Sigmoid colon (tissue), 3 donors: Measurements from ENCODE around the gene RIMS1.

ENCODE experiments used
- CTCF ChIP-seq, 4 experiments: fragments of 450-650 bp in 3 of 4; fragments of 200-600 bp in 1 of 4; IDR thresholded peaks; one replicate each; pipeline ENCODE4 v1.5.1; 2016 to 2019; ENCODE audit warnings: antibody characterized with exemption in 4 of 4, mild to moderate bottlenecking in 3 of 4, moderate library complexity in 2 of 4
- POLR2A ChIP-seq, 2 donors: fragments of 450-650 bp; IDR thresholded peaks; one replicate each; pipeline ENCODE4 v1.6.1; 2016; ENCODE audit warnings: antibody characterized with exemption in 2 of 2, mild to moderate bottlenecking in 2 of 2, moderate library complexity in 2 of 2

- TF ChIP-seq CTCF (IDR thresholded peaks at IDR 0.05), result no peak
- no peak for TF ChIP-seq POLR2A (IDR thresholded peaks at IDR 0.05)
These were observed 538.8 kb downstream of the RIMS1 start for GRCh38 chr6:72425003-72425681.
